Fibroblast of mammary gland (primary cell): ENCODE measurements around the gene ZNF804B.

ENCODE experiments used
- DNase-seq: peaks from one replicate; pipeline ENCODE4 v3.0.0-alpha.2; 2010; ENCODE audit warnings: low read depth
- H3K4me3 ChIP-seq: 2 replicates; pipeline ENCODE4 v1.5.1; 2011; ENCODE audit warnings: low read depth, mild to moderate bottlenecking, low read length, moderate library complexity; ENCODE audit not compliant: control insufficient read depth
- TF ChIP-seq, protein P1 (sequence below): conservative IDR thresholded peaks from 2 replicates; pipeline ENCODE4 v1.5.1; 2011; ENCODE audit warnings: low read depth, low read length, inconsistent platforms; ENCODE audit not compliant: control insufficient read depth, insufficient read depth

Gene ZNF804B

DNA sequence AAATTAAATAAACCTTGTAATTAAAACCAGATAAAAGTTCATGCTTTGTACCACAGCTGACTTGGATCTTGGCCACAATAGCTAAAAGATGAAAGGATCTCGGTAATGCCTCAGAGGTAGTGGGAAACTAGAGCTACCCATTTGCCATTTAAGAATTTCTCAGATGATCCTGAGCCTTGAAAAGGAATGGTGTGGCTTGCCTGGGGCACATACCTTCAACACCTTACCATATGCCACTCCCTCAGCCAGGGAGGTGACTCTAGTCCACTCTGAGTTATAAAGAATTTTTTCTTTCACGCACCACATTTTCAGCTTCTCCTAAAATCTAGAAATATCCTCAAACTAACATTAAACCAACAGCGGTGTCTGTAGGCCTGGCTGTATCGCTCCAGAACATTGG, 552.4 kb downstream of the ZNF804B start:
- no peak overlapping the region for H3K4me3 ChIP-seq
- TF ChIP-seq, protein P1, sequence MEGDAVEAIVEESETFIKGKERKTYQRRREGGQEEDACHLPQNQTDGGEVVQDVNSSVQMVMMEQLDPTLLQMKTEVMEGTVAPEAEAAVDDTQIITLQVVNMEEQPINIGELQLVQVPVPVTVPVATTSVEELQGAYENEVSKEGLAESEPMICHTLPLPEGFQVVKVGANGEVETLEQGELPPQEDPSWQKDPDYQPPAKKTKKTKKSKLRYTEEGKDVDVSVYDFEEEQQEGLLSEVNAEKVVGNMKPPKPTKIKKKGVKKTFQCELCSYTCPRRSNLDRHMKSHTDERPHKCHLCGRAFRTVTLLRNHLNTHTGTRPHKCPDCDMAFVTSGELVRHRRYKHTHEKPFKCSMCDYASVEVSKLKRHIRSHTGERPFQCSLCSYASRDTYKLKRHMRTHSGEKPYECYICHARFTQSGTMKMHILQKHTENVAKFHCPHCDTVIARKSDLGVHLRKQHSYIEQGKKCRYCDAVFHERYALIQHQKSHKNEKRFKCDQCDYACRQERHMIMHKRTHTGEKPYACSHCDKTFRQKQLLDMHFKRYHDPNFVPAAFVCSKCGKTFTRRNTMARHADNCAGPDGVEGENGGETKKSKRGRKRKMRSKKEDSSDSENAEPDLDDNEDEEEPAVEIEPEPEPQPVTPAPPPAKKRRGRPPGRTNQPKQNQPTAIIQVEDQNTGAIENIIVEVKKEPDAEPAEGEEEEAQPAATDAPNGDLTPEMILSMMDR = no peak
- DNase-seq = no peak

DNA sequence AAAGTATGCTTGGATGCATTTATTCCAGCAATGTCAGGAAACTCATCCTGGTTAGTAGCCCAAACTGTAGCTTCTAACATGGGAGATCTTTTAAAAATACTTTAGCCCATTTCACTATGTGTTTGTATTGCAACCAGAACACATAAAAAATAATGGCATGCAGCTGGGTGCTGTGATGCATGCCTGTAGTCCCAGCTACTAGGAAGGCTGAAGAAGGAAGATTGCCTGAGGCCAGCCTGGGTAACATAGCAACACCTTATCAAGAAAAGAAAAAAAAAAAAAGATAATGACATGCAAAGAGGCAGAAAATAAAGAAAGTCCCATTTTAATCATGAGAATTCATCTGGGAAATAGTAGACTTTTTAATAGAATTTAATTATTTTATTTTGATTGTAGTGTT, 553.1 kb downstream of the ZNF804B start:
- no peak overlapping the region for H3K4me3 ChIP-seq
- TF ChIP-seq, protein P1 = no peak
- DNase-seq = no peak

DNA sequence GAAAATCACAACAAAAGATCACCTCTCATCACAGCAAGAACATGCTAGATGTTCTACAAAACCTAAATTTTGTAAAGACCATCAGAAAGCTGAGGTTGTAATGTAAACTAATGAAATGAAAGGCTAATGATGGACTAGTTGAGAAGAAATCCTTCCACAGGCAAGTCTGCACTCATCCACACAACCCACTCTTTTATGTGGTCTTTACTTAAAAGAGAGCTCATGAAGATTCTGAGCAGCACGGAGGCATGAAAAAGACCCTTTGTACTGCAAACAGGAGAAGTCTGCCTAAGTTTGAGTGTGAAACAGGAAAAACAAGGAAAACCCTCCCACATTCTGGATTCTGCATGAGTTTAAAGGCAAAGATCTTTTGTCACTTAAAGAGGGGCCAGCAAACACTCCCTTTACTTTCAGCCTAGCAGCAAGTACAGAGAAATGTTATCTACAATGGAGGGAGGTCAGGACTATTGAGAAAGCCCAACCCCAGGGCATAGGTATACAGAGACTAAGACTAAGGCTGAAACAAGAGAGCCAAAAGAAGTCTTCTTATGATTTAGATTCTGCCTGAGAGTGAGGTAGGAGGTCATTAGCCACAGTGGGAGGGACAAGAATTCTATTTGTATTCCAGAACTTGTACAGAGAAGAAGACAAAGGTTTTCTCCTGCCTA, 557.2 kb downstream of the ZNF804B start:
- TF ChIP-seq, protein P1 = no peak
- no peak for DNase-seq
- no peak overlapping the region for H3K4me3 ChIP-seq

DNA sequence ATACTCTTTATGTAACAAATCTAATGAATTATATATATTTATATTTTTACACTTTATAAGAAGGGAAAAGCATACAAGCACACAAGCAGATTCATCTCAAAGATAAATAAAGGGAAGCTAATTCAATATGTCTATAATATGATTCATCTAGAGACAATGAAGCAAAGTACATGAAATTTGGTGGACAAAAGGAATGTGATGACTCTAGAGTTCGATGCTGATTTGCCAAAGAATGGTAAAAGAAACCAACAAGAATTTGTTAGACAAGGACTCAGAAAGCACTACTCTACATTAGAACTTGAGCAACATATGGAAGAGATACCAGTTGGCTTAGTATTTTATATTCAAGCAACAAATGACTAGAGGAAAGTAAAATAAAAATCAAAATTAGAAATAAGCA, 572.5 kb downstream of the ZNF804B start:
- no peak overlapping the region for H3K4me3 ChIP-seq
- TF ChIP-seq, protein P1 = no peak
- peak; percentile 6 for DNase-seq

DNA sequence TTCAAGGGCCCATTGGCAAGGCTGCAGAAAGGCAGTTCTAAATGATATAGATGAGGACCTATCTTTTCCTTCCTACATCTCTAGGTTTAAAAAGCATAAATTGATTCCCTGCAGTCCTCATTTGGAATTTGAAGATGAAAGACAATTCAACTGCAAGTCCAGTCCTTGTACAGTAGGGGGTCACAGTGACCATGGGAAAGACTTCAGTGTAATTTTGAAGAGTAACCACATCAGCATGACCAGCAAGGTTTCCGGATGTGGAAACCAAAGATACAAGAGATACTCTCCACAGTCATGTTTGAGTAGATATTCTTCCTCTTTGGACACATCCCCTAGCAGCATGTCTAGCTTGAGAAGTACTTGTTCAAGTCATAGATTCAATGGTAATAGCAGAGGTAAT, 575.3 kb downstream of the ZNF804B start:
- TF ChIP-seq, protein P1 = no peak
- DNase-seq = no peak
- no peak overlapping the region for H3K4me3 ChIP-seq

DNA sequence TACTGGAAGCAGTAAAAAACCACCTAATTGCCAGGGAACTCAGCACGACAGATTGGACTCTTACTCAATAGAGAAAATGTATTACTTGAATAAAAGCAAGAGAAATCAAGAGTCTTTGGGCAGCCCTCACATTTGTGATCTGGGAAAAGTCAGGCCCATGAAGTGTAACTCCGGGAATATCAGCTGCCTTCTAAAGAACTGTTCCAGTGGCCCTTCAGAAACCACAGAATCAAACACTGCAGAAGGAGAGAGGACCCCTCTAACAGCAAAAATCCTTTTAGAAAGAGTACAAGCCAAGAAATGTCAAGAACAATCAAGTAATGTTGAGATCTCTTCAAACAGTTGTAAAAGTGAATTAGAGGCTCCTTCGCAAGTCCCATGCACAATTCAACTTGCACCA, 576.0 kb downstream of the ZNF804B start:
- no peak overlapping the region for H3K4me3 ChIP-seq
- TF ChIP-seq, protein P1 = no peak

DNA sequence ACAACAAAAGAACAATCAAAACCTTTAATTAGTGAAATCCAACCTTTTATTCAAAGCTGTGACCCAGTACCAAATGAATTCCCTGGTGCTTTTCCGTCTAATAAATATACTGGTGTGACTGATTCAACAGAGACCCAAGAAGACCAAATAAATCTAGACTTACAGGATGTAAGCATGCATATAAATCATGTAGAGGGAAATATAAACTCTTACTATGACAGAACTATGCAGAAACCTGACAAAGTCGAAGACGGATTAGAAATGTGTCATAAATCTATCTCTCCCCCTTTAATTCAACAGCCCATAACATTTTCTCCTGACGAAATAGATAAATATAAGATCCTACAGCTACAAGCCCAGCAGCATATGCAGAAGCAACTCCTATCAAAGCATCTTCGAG, 576.6 kb downstream of the ZNF804B start:
- TF ChIP-seq, protein P1 = no peak
- H3K4me3 ChIP-seq = no peak overlapping the region
- no peak for DNase-seq

More for the DNA sequence above, 576.0 kb downstream of the ZNF804B start:
- DNase-seq = no peak
